NCI-H128 (cell line): ENCODE data around the gene CFI.
A peak's percentile ranks its signal among the peaks of the same experiment; 100 is the strongest.

Source experiments
- DNase-seq: peaks from one replicate; lab custom pipeline; 2025; ENCODE audit not compliant: unreplicated experiment; lab: John Stamatoyannopoulos, UW

Gene CFI

GRCh38 chr4:109801895-109802319 is at the start of gene CFI:
TSS of gene CFI (minus strand) at chr4:109801999. CDS start at chr4:109801971, 28 bp downstream.
- DNase-seq = no peak

GRCh38 chr4:109850601-109851000 is 48.8 kb upstream of the CFI start:
- no peak for DNase-seq

- DNase-seq = no peak
Measured at GRCh38 chr4:109848501-109848900, 46.7 kb upstream of the CFI start.

GRCh38 chr4:109847896-109848442 is 46.2 kb upstream of the CFI start, which contains the start of gene LRIT3:
TSS of gene LRIT3 (plus strand) at chr4:109848107. CDS start at chr4:109848202, 95 bp downstream.
- no peak for DNase-seq

GRCh38 chr4:109846395-109847098 is 44.7 kb upstream of the CFI start:
- DNase-seq = no peak

GRCh38 chr4:109836985-109837384 is 35.2 kb upstream of the CFI start:
- no peak for DNase-seq

GRCh38 chr4:109833756-109834155 is 32.0 kb upstream of the CFI start:
- no peak for DNase-seq

- DNase-seq = no peak
Measured at GRCh38 chr4:109827672-109828071, 25.9 kb upstream of the CFI start, which contains the start of gene RRH. TSS of gene RRH (plus strand) at chr4:109827972. CDS start at chr4:109828028, 56 bp downstream.

GRCh38 chr4:109826719-109827118 is 24.9 kb upstream of the CFI start:
- no peak for DNase-seq

GRCh38 chr4:109821185-109821584 is 19.4 kb upstream of the CFI start:
- no peak for DNase-seq

GRCh38 chr4:109820563-109820962 is 18.8 kb upstream of the CFI start:
- no peak for DNase-seq

GRCh38 chr4:109818268-109818667 is 16.5 kb upstream of the CFI start:
- DNase-seq = no peak

GRCh38 chr4:109816894-109817293 is 15.1 kb upstream of the CFI start:
- DNase-seq = no peak

- DNase-seq = no peak
Measured at GRCh38 chr4:109816082-109816442, 14.3 kb upstream of the CFI start.

- DNase-seq = peak; percentile 51
Measured at GRCh38 chr4:109815151-109816081, 13.6 kb upstream of the CFI start, which contains the start of gene GAR1. TSS of gene GAR1 (plus strand) at chr4:109815762. CDS start at chr4:109816165, 403 bp downstream.

- no peak for DNase-seq
Measured at GRCh38 chr4:109811707-109812106, 9.9 kb upstream of the CFI start.

- no peak for DNase-seq
Measured at GRCh38 chr4:109810552-109811387, 9.0 kb upstream of the CFI start.

GRCh38 chr4:109809655-109810054 is 7.9 kb upstream of the CFI start:
- no peak for DNase-seq

GRCh38 chr4:109803924-109804571 is 2.2 kb upstream of the CFI start:
- DNase-seq = no peak
